Calu3 (cell line): ENCODE measurements around the gene ST6GAL1. TPM values are rescaled to one million over a fixed set of nuclear protein-coding genes. Genes with fewer than 3 reads are reported as not detected.

ENCODE experiments used
- BruUV-seq: library from RNA; stranded (reverse); fragments of 400-500 nt; replicated peaks from 2 replicates; lab custom pipeline; 2021; lab: Mats Ljungman, UMichigan
- CTCF ChIA-PET: fragments of 300-600 bp; sonication (Branson Sonifier 250); formaldehyde crosslinking; loops from one replicate; lab custom pipeline; 2022; ENCODE audit warnings: antibody characterized with exemption; lab: Charles Lee
- DNase-seq: peaks from one replicate; pipeline ENCODE4 v3.0.0; 2022
- H3K27ac Mint-ChIP-seq: one replicate; pipeline ENCODE4 v1.8.0; 2022; ENCODE audit warnings: mixed read lengths; ENCODE audit not compliant: unreplicated experiment
- H3K27me3 Mint-ChIP-seq: one replicate; pipeline ENCODE4 v1.8.0; 2022; ENCODE audit warnings: mixed read lengths; ENCODE audit not compliant: unreplicated experiment
- H3K36me3 Mint-ChIP-seq: one replicate; pipeline ENCODE4 v1.8.0; 2022; ENCODE audit warnings: mild to moderate bottlenecking, moderate library complexity, mixed read lengths; ENCODE audit not compliant: insufficient read depth, unreplicated experiment
- H3K4me1 Mint-ChIP-seq: one replicate; pipeline ENCODE4 v1.8.0; 2022; ENCODE audit warnings: mild to moderate bottlenecking, low read depth, mixed read lengths; ENCODE audit not compliant: unreplicated experiment
- H3K4me3 Mint-ChIP-seq: one replicate; pipeline ENCODE4 v1.8.0; 2022; ENCODE audit warnings: mild to moderate bottlenecking, low read depth, moderate library complexity, mixed read lengths; ENCODE audit not compliant: unreplicated experiment
- H3K9me3 Mint-ChIP-seq: one replicate; pipeline ENCODE4 v1.8.0; 2022; ENCODE audit warnings: low read depth, mixed read lengths; ENCODE audit not compliant: unreplicated experiment
- CTCF ChIP-seq: fragments of 200-600 bp; IDR thresholded peaks from one replicate; pipeline ENCODE4 v1.8.0; 2022; ENCODE audit warnings: antibody characterized with exemption; ENCODE audit not compliant: unreplicated experiment
- intact Hi-C: fragments of 100-400 bp; cut with micrococcal nuclease; formaldehyde crosslinking; loops from one replicate; pipeline ENCODE4 v1.10.0; 2022; ENCODE audit not compliant: unreplicated experiment
- total RNA-seq: library from RNA; stranded (reverse); gene quantifications from 2 replicates; pipeline ENCODE4 v1.2.3, GENCODE V29; 2022

Gene ST6GAL1
- total RNA-seq, 1 experiment from 2014 or later: 20.4 TPM

- no TSS peak for BruUV-seq
- TF ChIP-seq CTCF: no peak
- CTCF ChIA-PET: no interaction called here
- DNase-seq: no peak
- H3K27ac Mint-ChIP-seq: no peak overlapping the region
- no peaks in the 10 kb centered on the region for H3K9me3 Mint-ChIP-seq
- intact Hi-C loops: no loop called here
- no peak overlapping the region for H3K4me3 Mint-ChIP-seq
- no peaks in the 10 kb centered on the region for H3K4me1 Mint-ChIP-seq
- H3K36me3 Mint-ChIP-seq: no peaks in the 10 kb centered on the region
- no peaks in the 10 kb centered on the region for H3K27me3 Mint-ChIP-seq
Observed at GRCh38 chr3:187079090-187080022, 149.0 kb downstream of the ST6GAL1 start.

GRCh38 chr3:187080799-187081450 is 150.6 kb downstream of the ST6GAL1 start:
- no peak overlapping the region for H3K4me3 Mint-ChIP-seq
- CTCF ChIA-PET: interaction anchor here (0.7 kb wide), 1 partner anchor 18 kb away, joined by 3 read pairs; no protein-coding TSS in a partner anchor
- no peak for DNase-seq
- no peak for TF ChIP-seq CTCF
- no peak overlapping the region for H3K27ac Mint-ChIP-seq
- BruUV-seq: no TSS peak
- no peaks in the 10 kb centered on the region for H3K27me3 Mint-ChIP-seq
- H3K9me3 Mint-ChIP-seq: no peaks in the 10 kb centered on the region
- no peaks in the 10 kb centered on the region for H3K36me3 Mint-ChIP-seq
- H3K4me1 Mint-ChIP-seq: peaks cover 2% of the 10 kb centered on the region
- intact Hi-C loops: no loop called here

GRCh38 chr3:187082758-187083375 is 152.5 kb downstream of the ST6GAL1 start:
- no peak for DNase-seq
- no peak for TF ChIP-seq CTCF
- Mint-ChIP-seq H3K27me3 (no peaks in the 10 kb centered on the region), H3K4me1 (peaks cover 6% of the 10 kb centered on the region), H3K4me3 (no peak overlapping the region), H3K9me3 (no peaks in the 10 kb centered on the region), H3K27ac (no peak overlapping the region), H3K36me3 (no peaks in the 10 kb centered on the region)
- intact Hi-C loops: no loop called here
- BruUV-seq: no TSS peak
- CTCF ChIA-PET: interaction anchor here (0.7 kb wide), 1 partner anchor 598 kb away, joined by 11 read pairs; no protein-coding TSS in a partner anchor

- TF ChIP-seq CTCF: no peak
- no peak overlapping the region for H3K27ac Mint-ChIP-seq
- peaks cover 5% of the 10 kb centered on the region for H3K36me3 Mint-ChIP-seq
- no peak overlapping the region for H3K4me3 Mint-ChIP-seq
- CTCF ChIA-PET: interaction anchor here (0.7 kb wide), 1 partner anchor 11 kb away, joined by 3 read pairs; no protein-coding TSS in a partner anchor
- no TSS peak for BruUV-seq
- intact Hi-C loops: no loop called here
- H3K4me1 Mint-ChIP-seq: peaks cover 6% of the 10 kb centered on the region
- peaks cover 2% of the 10 kb centered on the region for H3K9me3 Mint-ChIP-seq
- DNase-seq: no peak
- no peaks in the 10 kb centered on the region for H3K27me3 Mint-ChIP-seq
Observed at GRCh38 chr3:187084126-187084525, 153.8 kb downstream of the ST6GAL1 start.
